ENCODE results near the gene PTGR2.

DNA sequence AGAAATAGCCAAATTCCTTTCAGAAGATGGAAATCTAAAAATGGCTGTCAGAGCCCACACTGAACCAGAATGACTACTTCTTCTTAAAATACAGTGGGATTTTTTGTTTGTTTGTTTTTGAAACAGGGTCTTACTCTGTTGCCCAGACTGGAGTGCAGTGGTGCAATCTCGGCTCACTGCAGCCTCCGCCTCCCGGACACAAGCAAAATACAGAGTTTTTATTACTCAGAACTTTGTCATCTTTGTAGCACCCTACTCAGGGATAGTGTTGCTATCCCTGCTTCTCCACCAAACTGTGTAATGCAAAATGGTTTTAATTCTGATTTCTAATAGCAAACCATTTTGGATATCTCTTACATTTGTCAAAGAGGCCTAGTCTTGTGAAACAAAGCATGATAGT, 51.4 kb downstream of the PTGR2 start:
- TF ChIP-seq, protein P1, sequence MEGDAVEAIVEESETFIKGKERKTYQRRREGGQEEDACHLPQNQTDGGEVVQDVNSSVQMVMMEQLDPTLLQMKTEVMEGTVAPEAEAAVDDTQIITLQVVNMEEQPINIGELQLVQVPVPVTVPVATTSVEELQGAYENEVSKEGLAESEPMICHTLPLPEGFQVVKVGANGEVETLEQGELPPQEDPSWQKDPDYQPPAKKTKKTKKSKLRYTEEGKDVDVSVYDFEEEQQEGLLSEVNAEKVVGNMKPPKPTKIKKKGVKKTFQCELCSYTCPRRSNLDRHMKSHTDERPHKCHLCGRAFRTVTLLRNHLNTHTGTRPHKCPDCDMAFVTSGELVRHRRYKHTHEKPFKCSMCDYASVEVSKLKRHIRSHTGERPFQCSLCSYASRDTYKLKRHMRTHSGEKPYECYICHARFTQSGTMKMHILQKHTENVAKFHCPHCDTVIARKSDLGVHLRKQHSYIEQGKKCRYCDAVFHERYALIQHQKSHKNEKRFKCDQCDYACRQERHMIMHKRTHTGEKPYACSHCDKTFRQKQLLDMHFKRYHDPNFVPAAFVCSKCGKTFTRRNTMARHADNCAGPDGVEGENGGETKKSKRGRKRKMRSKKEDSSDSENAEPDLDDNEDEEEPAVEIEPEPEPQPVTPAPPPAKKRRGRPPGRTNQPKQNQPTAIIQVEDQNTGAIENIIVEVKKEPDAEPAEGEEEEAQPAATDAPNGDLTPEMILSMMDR (IDR thresholded peaks at IDR 0.05; ENCODE audit: insufficient read depth, low read length, poor library complexity, severe bottlenecking): no peak
- no peak for TF ChIP-seq EZH2phosphoT487 (conservative IDR thresholded peaks at IDR 0.05; ENCODE audit: low read length)

All from SU-DHL-6 (cell line).